Uterus (tissue), 2 donors: ENCODE data around the gene CCDC124.
"Not testable (repeated sequence)": the region's sequence is repeated elsewhere in the genome, so short reads cannot be mapped to it uniquely, and the experiment has no call there.

ENCODE experiments used
- CTCF ChIP-seq, 4 experiments: fragments of 200-600 bp in 2 of 4; fragments of 450-650 bp in 2 of 4; sonication (generic) in 2 of 4; IDR thresholded peaks; one replicate each; pipeline ENCODE4 v1.5.1; 2016 to 2019; ENCODE audit warnings: antibody characterized with exemption in 4 of 4, mild to moderate bottlenecking in 2 of 4, moderate library complexity in 1 of 4
- POLR2A ChIP-seq, 2 donors: fragments of 450-650 bp; IDR thresholded peaks; one replicate each; pipeline ENCODE4 v1.6.1; 2016; ENCODE audit warnings: antibody characterized with exemption in 2 of 2, mild to moderate bottlenecking in 1 of 2, moderate library complexity in 1 of 2

- not testable (repeated sequence) for TF ChIP-seq CTCF, POLR2A (IDR thresholded peaks at IDR 0.05)
Measured at GRCh38 chr19:17887221-17887620, 45.6 kb upstream of the CCDC124 start.
